HG03521 (cell line): ENCODE data around the gene MARVELD3.
"Not testable (repeated sequence)": the region's sequence is repeated elsewhere in the genome, so short reads cannot be mapped to it uniquely, and the experiment has no call there.

Source experiments
- ATAC-seq: cut with Tn5 transposase; IDR thresholded peaks from one replicate; pipeline ENCODE4 v1.9.1; 2021; ENCODE audit warnings: mild to moderate bottlenecking, moderate library complexity; ENCODE audit not compliant: unreplicated experiment

MARVELD3 gene

GRCh38 chr16:71626018-71626857, at the start of gene MARVELD3:
Gene MARVELD3, plus strand, starts transcription at chr16:71626184. Its CDS starts 46 bp downstream, at chr16:71626230.
- no peak for ATAC-seq

GRCh38 chr16:71576971-71577370, 49.0 kb upstream of the MARVELD3 start, which contains the start of gene TAT:
Gene TAT, minus strand, starts transcription at chr16:71577092. Its CDS starts 677 bp downstream, at chr16:71576415.
- no peak for ATAC-seq

DNA sequence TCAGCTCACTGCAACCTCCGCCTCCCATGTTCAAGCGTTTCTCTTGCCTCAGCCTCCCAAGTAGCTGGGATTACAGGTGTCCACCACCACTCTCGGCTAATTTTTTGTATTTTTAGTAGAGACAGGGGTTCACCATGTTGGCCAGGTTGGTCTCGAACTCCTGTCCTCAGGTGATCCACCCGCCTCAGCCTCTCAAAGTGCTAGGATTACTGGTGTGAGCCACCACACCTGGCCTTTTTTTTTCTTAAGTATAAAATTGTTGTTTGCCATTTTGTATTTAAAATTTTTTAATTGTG, 43.5 kb upstream of the MARVELD3 start:
- not testable (repeated sequence) for ATAC-seq

GRCh38 chr16:71584543-71585317, 41.3 kb upstream of the MARVELD3 start:
- ATAC-seq: no peak

GRCh38 chr16:71585318-71585703, 40.7 kb upstream of the MARVELD3 start:
- ATAC-seq: no peak

DNA sequence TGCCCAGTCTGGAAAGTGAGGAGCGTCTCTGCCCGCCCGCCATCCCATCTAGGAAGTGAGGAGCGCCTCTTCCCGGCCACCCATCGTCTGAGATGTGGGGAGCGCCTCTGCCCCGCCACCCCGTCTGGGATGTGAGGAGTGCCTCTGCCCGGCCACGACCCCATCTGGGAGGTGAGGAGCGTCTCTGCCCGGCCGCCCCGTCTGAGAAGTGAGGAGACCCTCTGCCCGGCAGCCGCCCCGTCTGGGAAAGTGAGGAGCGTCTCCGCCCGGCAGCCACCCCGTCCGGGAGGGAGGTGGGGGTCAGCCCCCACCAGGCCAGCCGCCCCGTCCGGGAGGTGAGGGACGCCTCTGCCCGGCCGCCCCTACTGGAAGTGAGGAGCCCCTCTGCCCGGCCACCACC, 36.6 kb upstream of the MARVELD3 start:
- ATAC-seq: not testable (repeated sequence)

GRCh38 chr16:71590071-71590470, 35.9 kb upstream of the MARVELD3 start:
- not testable (repeated sequence) for ATAC-seq

- no peak for ATAC-seq
These were observed 35.4 kb upstream of the MARVELD3 start for GRCh38 chr16:71590584-71590983.

- no peak for ATAC-seq
These were observed 34.1 kb upstream of the MARVELD3 start for GRCh38 chr16:71591917-71592316.

DNA sequence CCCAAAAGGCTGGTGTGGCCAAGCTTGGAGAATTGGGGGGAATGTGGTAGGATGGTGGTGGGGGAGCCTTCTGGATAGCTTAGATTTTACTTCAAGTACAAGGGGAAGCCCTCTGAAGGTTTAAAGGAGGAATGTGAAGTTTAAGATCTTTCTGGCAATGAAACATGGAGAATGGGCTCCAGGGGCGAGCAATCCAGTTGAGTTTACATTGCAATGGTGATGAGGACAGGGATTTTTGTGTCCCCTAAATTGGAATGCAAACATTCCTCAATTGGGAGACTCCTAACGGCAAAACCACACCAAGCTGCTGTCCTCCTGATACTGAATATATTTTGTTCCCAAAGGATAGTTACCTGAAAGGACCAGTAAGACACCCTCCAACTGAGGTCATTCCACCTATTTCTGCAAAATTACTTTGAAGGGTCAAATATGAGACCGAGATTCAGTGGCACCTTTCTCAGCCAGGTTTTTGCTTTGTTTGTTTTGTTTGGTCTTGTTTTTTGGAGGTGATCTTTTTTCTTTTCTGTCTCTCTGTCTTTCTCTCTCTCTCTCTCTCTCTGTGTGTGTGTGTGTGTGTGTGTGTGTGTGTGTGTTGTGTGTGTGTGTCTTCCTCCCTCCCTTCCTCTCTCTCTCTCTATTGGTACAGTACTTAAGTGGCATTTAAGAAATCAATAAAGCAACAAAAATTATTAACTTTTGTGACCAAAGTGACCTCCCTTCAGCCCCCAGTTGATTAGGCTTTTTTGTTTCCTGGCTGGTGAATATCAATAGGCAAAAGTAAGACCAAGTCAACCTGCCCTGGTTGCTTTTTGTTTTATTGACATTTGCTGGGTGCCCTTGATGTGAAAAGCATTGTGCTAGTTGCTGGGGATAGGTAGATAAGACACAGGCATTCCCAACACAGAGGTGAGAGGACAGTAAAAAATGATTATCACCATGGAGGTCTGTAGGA, 32.7 kb upstream of the MARVELD3 start:
- no peak for ATAC-seq

GRCh38 chr16:71594000-71594646, 31.9 kb upstream of the MARVELD3 start:
- ATAC-seq: no peak

GRCh38 chr16:71595340-71595826, 30.6 kb upstream of the MARVELD3 start:
- not testable (repeated sequence) for ATAC-seq

DNA sequence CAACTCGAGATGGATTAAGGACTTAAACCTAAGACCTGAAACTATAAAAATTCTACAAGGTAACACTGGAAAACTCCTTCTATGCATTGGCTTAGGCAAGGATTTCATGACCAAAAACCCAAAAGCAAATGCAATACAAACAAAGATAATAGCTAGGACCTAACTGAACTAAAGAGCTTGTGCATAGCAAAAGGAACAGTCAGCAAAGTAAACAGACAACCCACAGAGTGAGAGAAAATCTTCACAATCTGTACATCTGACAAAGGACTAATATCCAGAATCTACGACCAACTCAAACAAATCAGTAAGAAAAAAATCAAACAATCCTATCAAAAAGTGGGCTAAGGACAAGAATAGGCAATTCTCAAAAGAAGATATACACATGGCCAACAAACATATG, 27.6 kb upstream of the MARVELD3 start:
- not testable (repeated sequence) for ATAC-seq

DNA sequence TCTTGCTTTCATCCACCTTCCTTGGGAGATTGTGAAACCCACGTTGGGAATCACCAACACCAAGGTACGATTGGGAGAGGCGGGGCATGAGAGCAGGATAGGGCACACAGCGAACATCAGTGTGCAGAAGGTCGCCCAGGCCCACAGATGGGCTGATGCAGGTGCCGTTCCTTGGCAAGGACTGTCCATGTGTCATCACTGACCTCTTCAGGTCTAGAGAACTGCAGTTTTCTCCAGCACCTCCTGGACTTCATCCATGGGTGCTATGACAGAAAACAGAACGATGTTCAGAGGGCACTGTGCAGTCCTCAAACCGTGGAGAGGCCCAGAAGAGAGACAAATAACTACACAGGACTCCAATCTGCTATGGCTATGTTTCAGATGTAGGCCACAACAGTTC, 25.2 kb upstream of the MARVELD3 start:
- ATAC-seq: no peak

DNA sequence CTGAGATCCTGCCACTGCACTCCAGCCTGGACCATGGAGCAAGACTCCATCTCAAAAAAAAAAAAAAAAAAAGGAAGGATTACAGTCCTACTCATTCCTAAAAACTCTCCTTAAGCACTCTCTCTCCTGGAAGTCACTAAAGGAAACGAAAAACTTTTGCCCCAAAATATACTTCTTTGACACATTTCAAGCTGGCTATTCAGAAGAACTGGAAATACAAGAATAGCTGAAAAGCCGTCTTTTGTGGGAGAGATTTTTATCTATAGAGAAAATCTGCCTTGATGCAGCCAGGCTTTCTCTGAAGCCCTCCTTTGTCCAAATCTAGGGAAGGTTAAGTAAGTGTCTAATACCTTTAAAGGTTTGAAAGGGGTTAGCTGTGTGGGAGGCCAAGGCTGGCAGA, 16.9 kb upstream of the MARVELD3 start:
- ATAC-seq: no peak

DNA sequence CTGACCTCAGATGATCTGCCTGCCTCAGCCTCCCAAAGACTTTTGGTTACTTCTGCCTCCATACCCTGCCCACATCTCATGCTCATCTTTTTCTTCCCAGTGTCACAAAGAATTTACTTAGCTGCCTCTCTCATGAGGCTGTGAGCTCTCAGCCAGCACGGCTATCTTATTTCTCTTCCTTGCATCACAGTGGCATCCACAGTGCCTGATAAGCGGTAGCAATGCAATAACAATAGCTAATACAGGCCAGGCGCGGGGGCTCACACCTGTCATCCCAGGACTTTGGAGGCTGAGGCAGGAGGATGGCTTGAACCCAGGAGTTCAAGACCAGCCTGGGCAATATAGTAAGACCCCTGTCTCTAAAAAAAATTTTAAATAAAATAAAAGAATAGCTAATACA, 15.5 kb upstream of the MARVELD3 start:
- no peak for ATAC-seq

GRCh38 chr16:71610936-71611871, 14.8 kb upstream of the MARVELD3 start:
- ATAC-seq: peak; percentile 64

- ATAC-seq: not testable (repeated sequence)
These were observed 11.0 kb upstream of the MARVELD3 start for GRCh38 chr16:71614956-71615355.

GRCh38 chr16:71618429-71618828, 7.6 kb upstream of the MARVELD3 start:
- ATAC-seq: no peak
